IMR-90 (cell line): ENCODE measurements around the gene NEURL1. TPM values are rescaled to one million over a fixed set of nuclear protein-coding genes. Genes with fewer than 3 reads are reported as not detected.

Experiments
- ATAC-seq: fragments of 200-7000 bp; cut with Tn5 transposase; 2 replicates; pipeline ENCODE4 v1.9.1; 2020; ENCODE audit warnings: low read depth, mild to moderate bottlenecking, moderate library complexity
- BruUV-seq: library from RNA; stranded (reverse); fragments of 400-500 nt; replicated peaks from 2 replicates; lab custom pipeline; 2021; lab: Mats Ljungman, UMichigan
- CTCF ChIA-PET: fragments of 300-600 bp; formaldehyde crosslinking; extraction: SDS; loops from one replicate; lab custom pipeline; 2021; ENCODE audit warnings: antibody characterized with exemption; lab: Yijun Ruan, JAX
- POLR2A ChIA-PET: fragments of 300-600 bp; sonication (Branson Sonifier 250); formaldehyde crosslinking; loops from one replicate; lab custom pipeline; 2022; ENCODE audit warnings: antibody characterized with exemption; ENCODE audit not compliant: unreplicated experiment; lab: Charles Lee
- DNase-seq: peaks from one replicate; pipeline ENCODE4 v3.0.0; 2013
- H2AFZ ChIP-seq: replicated peaks from 2 replicates; pipeline ENCODE3; 2013; ENCODE audit warnings: low read length, mild to moderate bottlenecking; ENCODE audit not compliant: poor library complexity
- H2AK5ac ChIP-seq: 2 replicates; pipeline ENCODE4 v1.6.1; 2013; ENCODE audit warnings: low read depth, low read length, inconsistent platforms
- H2AK9ac ChIP-seq: replicated peaks from 2 replicates; pipeline ENCODE3; 2013; ENCODE audit warnings: mild to moderate bottlenecking, low read depth, low read length, moderate library complexity; ENCODE audit not compliant: poor library complexity
- H2BK120ac ChIP-seq: 2 replicates; pipeline ENCODE4 v1.6.1; 2013; ENCODE audit warnings: low read depth, low read length, inconsistent platforms
- H2BK15ac ChIP-seq: 3 replicates; pipeline ENCODE4 v1.6.1; 2013; ENCODE audit warnings: low read depth, low read length, inconsistent platforms
- H2BK20ac ChIP-seq: 2 replicates; pipeline ENCODE4 v1.6.1; 2013; ENCODE audit warnings: low read depth, mild to moderate bottlenecking, inconsistent platforms, low read length, moderate library complexity
- H2BK5ac ChIP-seq: 2 replicates; pipeline ENCODE4 v1.6.1; 2013; ENCODE audit warnings: mild to moderate bottlenecking, low read depth, low read length, inconsistent platforms; ENCODE audit not compliant: poor library complexity, severe bottlenecking
- H3K14ac ChIP-seq: replicated peaks from 2 replicates; pipeline ENCODE4 v1.6.1; 2013; ENCODE audit warnings: low read depth, low read length, inconsistent platforms
- H3K18ac ChIP-seq: 2 replicates; pipeline ENCODE4 v1.6.1; 2013; ENCODE audit warnings: low read depth, low read length, control low read depth
- H3K23ac ChIP-seq: 2 replicates; pipeline ENCODE4 v1.6.1; 2013; ENCODE audit warnings: low read depth, low read length, inconsistent platforms
- H3K27ac ChIP-seq: 2 replicates; pipeline ENCODE4 v1.5.1; 2013; ENCODE audit warnings: mild to moderate bottlenecking, control low read depth, low read length; ENCODE audit not compliant: insufficient read depth
- H3K27me3 ChIP-seq: 2 replicates; pipeline ENCODE4 v1.6.1; 2013; ENCODE audit warnings: low read length; ENCODE audit not compliant: control insufficient read depth, insufficient read depth
- H3K36me3 ChIP-seq: 2 replicates; pipeline ENCODE4 v1.6.1; 2013; ENCODE audit warnings: low read length, mixed read lengths; ENCODE audit not compliant: control insufficient read depth, insufficient read depth
- H3K4ac ChIP-seq: 2 replicates; pipeline ENCODE4 v1.6.1; 2013; ENCODE audit warnings: low read depth, low read length, inconsistent platforms
- H3K4me1 ChIP-seq: 2 replicates; pipeline ENCODE4 v1.6.1; 2013; ENCODE audit warnings: low read length, mixed read lengths; ENCODE audit not compliant: control insufficient read depth, insufficient read depth
- H3K4me2 ChIP-seq: 2 replicates; pipeline ENCODE4 v1.6.1; 2013; ENCODE audit warnings: low read depth, mild to moderate bottlenecking, control low read depth, low read length, moderate library complexity
- H3K4me3 ChIP-seq: 2 replicates; pipeline ENCODE4 v1.5.1; 2013; ENCODE audit warnings: low read depth, mild to moderate bottlenecking, control low read depth, low read length, moderate library complexity; ENCODE audit not compliant: insufficient read depth
- H3K56ac ChIP-seq: 2 replicates; pipeline ENCODE4 v1.6.1; 2013; ENCODE audit warnings: low read length, inconsistent platforms; ENCODE audit not compliant: insufficient read depth; ENCODE audit errors: extremely low read depth
- H3K79me1 ChIP-seq, 2 experiments: 2 replicates each; pipeline ENCODE4 v1.6.1; 2013; ENCODE audit warnings: low read length in 2 of 2, inconsistent platforms in 1 of 2, low read depth in 1 of 2
- H3K9ac ChIP-seq: 2 replicates; pipeline ENCODE4 v1.6.1; 2013; ENCODE audit warnings: low read depth, low read length, control low read depth
- H3K9me1 ChIP-seq: 2 replicates; pipeline ENCODE4 v1.6.1; 2013; ENCODE audit warnings: low read length, inconsistent platforms; ENCODE audit not compliant: insufficient read depth
- H3K9me3 ChIP-seq: 2 replicates; pipeline ENCODE4 v1.6.1; 2013; ENCODE audit warnings: low read length; ENCODE audit not compliant: control insufficient read depth, insufficient read depth
- H4K20me1 ChIP-seq: 2 replicates; pipeline ENCODE4 v1.6.1; 2013; ENCODE audit warnings: low read length, inconsistent platforms; ENCODE audit not compliant: insufficient read depth
- H4K5ac ChIP-seq: 2 replicates; pipeline ENCODE4 v1.6.1; 2013; ENCODE audit warnings: mild to moderate bottlenecking, low read depth, low read length, control low read depth
- H4K8ac ChIP-seq, 2 experiments: 2 replicates each; pipeline ENCODE4 v1.6.1; 2013; ENCODE audit warnings: low read depth in 2 of 2, low read length in 2 of 2, control low read depth in 1 of 2, inconsistent platforms in 1 of 2
- H4K91ac ChIP-seq: 2 replicates; pipeline ENCODE4 v1.6.1; 2013; ENCODE audit warnings: low read depth, low read length, inconsistent platforms; ENCODE audit not compliant: insufficient read depth
- BHLHE40 ChIP-seq: fragments of 150-350 bp; IDR thresholded peaks from 2 replicates; pipeline ENCODE4 v1.6.1; 2016; ENCODE audit warnings: mild to moderate bottlenecking, low read depth, low read length
- CEBPB ChIP-seq: IDR thresholded peaks from 2 replicates; pipeline ENCODE4 v1.6.1; 2012; ENCODE audit warnings: low read depth, low read length, improper control_type of control experiment
- CHD1 ChIP-seq: IDR thresholded peaks from 2 replicates; pipeline ENCODE4 v1.6.1; 2012; ENCODE audit warnings: low read depth, low read length, improper control_type of control experiment
- FOS ChIP-seq: fragments of 150-350 bp; IDR thresholded peaks from 2 replicates; pipeline ENCODE4 v1.6.1; 2016; ENCODE audit warnings: low read depth, low read length
- MAFK ChIP-seq: IDR thresholded peaks from 2 replicates; pipeline ENCODE4 v1.6.1; 2012; ENCODE audit warnings: low read depth, low read length, improper control_type of control experiment
- MAZ ChIP-seq: IDR thresholded peaks from 2 replicates; pipeline ENCODE4 v1.6.1; 2012; ENCODE audit warnings: low read depth, mild to moderate bottlenecking, low read length, improper control_type of control experiment, moderate library complexity, borderline replicate concordance
- MXI1 ChIP-seq: IDR thresholded peaks from 2 replicates; pipeline ENCODE4 v1.6.1; 2012; ENCODE audit warnings: low read depth, mild to moderate bottlenecking, low read length, moderate library complexity, borderline replicate concordance
- NFE2L2 ChIP-seq: fragments of 150-350 bp; IDR thresholded peaks from 2 replicates; pipeline ENCODE4 v1.6.1; 2016; ENCODE audit warnings: low read depth, mild to moderate bottlenecking, low read length
- POLR2A ChIP-seq: IDR thresholded peaks from 2 replicates; pipeline ENCODE4 v1.6.1; 2012; ENCODE audit warnings: mild to moderate bottlenecking, low read depth, low read length
- RAD21 ChIP-seq: IDR thresholded peaks from 2 replicates; pipeline ENCODE4 v1.6.1; 2012; ENCODE audit warnings: low read length, improper control_type of control experiment
- RCOR1 ChIP-seq: IDR thresholded peaks from 2 replicates; pipeline ENCODE4 v1.6.1; 2012; ENCODE audit warnings: mild to moderate bottlenecking, low read length, improper control_type of control experiment; ENCODE audit not compliant: insufficient replicate concordance
- RFX5 ChIP-seq: IDR thresholded peaks from 2 replicates; pipeline ENCODE4 v1.8.0; 2012; ENCODE audit warnings: low read depth, mild to moderate bottlenecking, low read length, moderate library complexity
- SMC3 ChIP-seq: fragments of 150-350 bp; IDR thresholded peaks from 2 replicates; pipeline ENCODE4 v1.6.1; 2016; ENCODE audit warnings: low read depth, mild to moderate bottlenecking, antibody characterized with exemption, low read length, moderate library complexity
- WGBS, 2 experiments: methylation state at CpG; one replicate each; pipeline versions ENCODE4 v1.1.5 to v1.1.7; 2013; ENCODE audit warnings: missing lambda C conversion rate in 2 of 2; ENCODE audit not compliant: insufficient read length in 1 of 2; ENCODE audit errors: extremely low coverage in 2 of 2; 5-methylcytosine and 5-hydroxymethylcytosine counted together
- dilution Hi-C: fragments of 300-500 bp; cut with HindIII; formaldehyde crosslinking; loops from one replicate; pipeline ENCODE4 v1.14.3; 2018; ENCODE audit warnings: low sequenced_read_pairs; ENCODE audit not compliant: unreplicated experiment
- in situ Hi-C: fragments of 300-500 bp; cut with MboI; formaldehyde crosslinking; loops from 3 replicates; pipeline ENCODE4 v1.14.3; 2019; ENCODE audit warnings: low sequenced_read_pairs, inconsistent platforms, mixed read lengths
- intact Hi-C: fragments of 100-400 bp; cut with micrococcal nuclease; formaldehyde crosslinking; loops from 2 replicates; pipeline ENCODE4 v1.10.0; 2022
- polyA plus RNA-seq, 3 experiments: library from polyadenylated mRNA; depleted of rRNA; stranded (reverse); fragments of >200 nt; gene quantifications; 2 replicates each; pipeline ENCODE4 v1.2.3, GENCODE V29; 2012; ENCODE audit warnings: low replicate concordance in 1 of 3
- total RNA-seq: library from RNA; depleted of rRNA; stranded (reverse); fragments of >200 nt; gene quantifications from 2 replicates; pipeline ENCODE4 v1.2.3, GENCODE V29; 2012
- TF ChIP-seq, protein P1 (sequence below): conservative IDR thresholded peaks from 2 replicates; pipeline ENCODE4 v1.5.1; 2012; ENCODE audit warnings: mild to moderate bottlenecking, low read depth, low read length, improper control_type of control experiment
- TF ChIP-seq, protein P2 (sequence below): fragments of 150-350 bp; IDR thresholded peaks from 2 replicates; pipeline ENCODE4 v1.6.1; 2017; ENCODE audit warnings: mild to moderate bottlenecking, antibody characterized with exemption, low read length, low read depth
- TF ChIP-seq, protein P3 (sequence below): fragments of 150-350 bp; IDR thresholded peaks from 2 replicates; pipeline ENCODE4 v1.6.1; 2016; ENCODE audit warnings: low read depth, mild to moderate bottlenecking, low read length, moderate library complexity, borderline replicate concordance

The NEURL1 gene
- total and polyA plus RNA-seq, 2 of the 4 experiments (the other 2 are of a cell fraction), result 0.36 to 0.82 TPM

- Histone ChIP-seq H2BK120ac (no peak overlapping the region), H2AK5ac (no peak overlapping the region), H4K91ac (no peak overlapping the region), H3K27ac (no peak overlapping the region), H3K27me3 (no peaks in the 10 kb centered on the region), H2AK9ac (no peak overlapping the region), H3K14ac (no peak overlapping the region), H3K18ac (no peak overlapping the region), H3K4ac (no peak overlapping the region), H3K23ac (no peak overlapping the region), H3K4me3 (no peak overlapping the region), H3K56ac (no peak overlapping the region), H3K9ac (no peak overlapping the region), H4K5ac (no peak overlapping the region), H4K20me1 (peaks cover 12% of the 10 kb centered on the region; the same call in 1 of the 2 replicates), H3K9me1 (peaks cover 10% of the 10 kb centered on the region), H3K4me2 (no peak overlapping the region), H2BK5ac (no peak overlapping the region), H3K79me1 (peaks cover 0 to 34% of the 10 kb centered on the region in 2 experiments; a peak in 1 of 4 replicates), H2BK15ac (no peak overlapping the region), H4K8ac (no peak overlapping the region), H2AFZ (peak overlapping the region; percentile 75), H3K36me3 (peaks cover 43% of the 10 kb centered on the region), H2BK20ac (no peak overlapping the region), H3K4me1 (peaks cover 11% of the 10 kb centered on the region; the same call in 1 of the 2 replicates), H3K9me3 (no peaks in the 10 kb centered on the region)
- dilution Hi-C loops, result no loop called here
- ChIA-PET CTCF (no interaction called here), POLR2A (no interaction called here)
- no CpG with 5 or more reads among the region's 1 CpG for WGBS, 2 experiments
- DNase-seq (peak; percentile 87), ATAC-seq (peak; percentile 78)
- in situ Hi-C loops, result no loop called here
- intact Hi-C loops, result no loop called here
- TF ChIP-seq MXI1 (peak; percentile 44; the same call in 1 of the 2 replicates), MAFK (peak; percentile 82), RFX5 (no peak), RCOR1 (no peak), POLR2A (no peak), BHLHE40 (no peak), CEBPB (no peak; the same call in 1 of the 2 replicates), CHD1 (no peak), MAZ (no peak), FOS (peak; percentile 38; the same call in 1 of the 2 replicates), SMC3 (no peak), RAD21 (no peak), NFE2L2 (no peak)
- TF ChIP-seq, protein P1, sequence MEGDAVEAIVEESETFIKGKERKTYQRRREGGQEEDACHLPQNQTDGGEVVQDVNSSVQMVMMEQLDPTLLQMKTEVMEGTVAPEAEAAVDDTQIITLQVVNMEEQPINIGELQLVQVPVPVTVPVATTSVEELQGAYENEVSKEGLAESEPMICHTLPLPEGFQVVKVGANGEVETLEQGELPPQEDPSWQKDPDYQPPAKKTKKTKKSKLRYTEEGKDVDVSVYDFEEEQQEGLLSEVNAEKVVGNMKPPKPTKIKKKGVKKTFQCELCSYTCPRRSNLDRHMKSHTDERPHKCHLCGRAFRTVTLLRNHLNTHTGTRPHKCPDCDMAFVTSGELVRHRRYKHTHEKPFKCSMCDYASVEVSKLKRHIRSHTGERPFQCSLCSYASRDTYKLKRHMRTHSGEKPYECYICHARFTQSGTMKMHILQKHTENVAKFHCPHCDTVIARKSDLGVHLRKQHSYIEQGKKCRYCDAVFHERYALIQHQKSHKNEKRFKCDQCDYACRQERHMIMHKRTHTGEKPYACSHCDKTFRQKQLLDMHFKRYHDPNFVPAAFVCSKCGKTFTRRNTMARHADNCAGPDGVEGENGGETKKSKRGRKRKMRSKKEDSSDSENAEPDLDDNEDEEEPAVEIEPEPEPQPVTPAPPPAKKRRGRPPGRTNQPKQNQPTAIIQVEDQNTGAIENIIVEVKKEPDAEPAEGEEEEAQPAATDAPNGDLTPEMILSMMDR, result no peak
- TF ChIP-seq, protein P2, sequence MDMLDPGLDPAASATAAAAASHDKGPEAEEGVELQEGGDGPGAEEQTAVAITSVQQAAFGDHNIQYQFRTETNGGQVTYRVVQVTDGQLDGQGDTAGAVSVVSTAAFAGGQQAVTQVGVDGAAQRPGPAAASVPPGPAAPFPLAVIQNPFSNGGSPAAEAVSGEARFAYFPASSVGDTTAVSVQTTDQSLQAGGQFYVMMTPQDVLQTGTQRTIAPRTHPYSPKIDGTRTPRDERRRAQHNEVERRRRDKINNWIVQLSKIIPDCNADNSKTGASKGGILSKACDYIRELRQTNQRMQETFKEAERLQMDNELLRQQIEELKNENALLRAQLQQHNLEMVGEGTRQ, result no peak
- TF ChIP-seq, protein P3, sequence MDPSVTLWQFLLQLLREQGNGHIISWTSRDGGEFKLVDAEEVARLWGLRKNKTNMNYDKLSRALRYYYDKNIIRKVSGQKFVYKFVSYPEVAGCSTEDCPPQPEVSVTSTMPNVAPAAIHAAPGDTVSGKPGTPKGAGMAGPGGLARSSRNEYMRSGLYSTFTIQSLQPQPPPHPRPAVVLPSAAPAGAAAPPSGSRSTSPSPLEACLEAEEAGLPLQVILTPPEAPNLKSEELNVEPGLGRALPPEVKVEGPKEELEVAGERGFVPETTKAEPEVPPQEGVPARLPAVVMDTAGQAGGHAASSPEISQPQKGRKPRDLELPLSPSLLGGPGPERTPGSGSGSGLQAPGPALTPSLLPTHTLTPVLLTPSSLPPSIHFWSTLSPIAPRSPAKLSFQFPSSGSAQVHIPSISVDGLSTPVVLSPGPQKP, result no peak
- no TSS peak for BruUV-seq
These were observed 44.8 kb upstream of the NEURL1 start for GRCh38 chr10:103448746-103449145.
